Measurements from ENCODE around the gene UTP25.

The UTP25 gene

GRCh38 chr1:209862391-209863356 is 34.9 kb downstream of the UTP25 start:
- H3K27ac ChIP-seq: no peak overlapping the region
- no peak for TF ChIP-seq ZFX (IDR thresholded peaks at IDR 0.05; ENCODE audit: borderline replicate concordance)
- TF ChIP-seq CTCF (IDR thresholded peaks at IDR 0.05): no peak

GRCh38 chr1:209863766-209864485 is 36.2 kb downstream of the UTP25 start:
- TF ChIP-seq CTCF (IDR thresholded peaks at IDR 0.05) (no peak), ZFX (IDR thresholded peaks at IDR 0.05; ENCODE audit: borderline replicate concordance) (no peak)
- no peak overlapping the region for H3K27ac ChIP-seq

- no peak overlapping the region for H3K27ac ChIP-seq
- TF ChIP-seq CTCF (IDR thresholded peaks at IDR 0.05) (no peak), ZFX (IDR thresholded peaks at IDR 0.05; ENCODE audit: borderline replicate concordance) (no peak)
These were observed 38.4 kb downstream of the UTP25 start for GRCh38 chr1:209866201-209866600.

- no peak overlapping the region for H3K27ac ChIP-seq
- TF ChIP-seq CTCF (IDR thresholded peaks at IDR 0.05): no peak
- no peak for TF ChIP-seq ZFX (IDR thresholded peaks at IDR 0.05; ENCODE audit: borderline replicate concordance)
These were observed 41.7 kb downstream of the UTP25 start for GRCh38 chr1:209869291-209870149.

GRCh38 chr1:209870151-209870831 is 42.5 kb downstream of the UTP25 start:
- no peak overlapping the region for H3K27ac ChIP-seq
- no peak for TF ChIP-seq CTCF (IDR thresholded peaks at IDR 0.05)
- TF ChIP-seq ZFX (IDR thresholded peaks at IDR 0.05; ENCODE audit: borderline replicate concordance): no peak

GRCh38 chr1:209871006-209871405 is 43.2 kb downstream of the UTP25 start:
- H3K27ac ChIP-seq: no peak overlapping the region

More at GRCh38 chr1:209871006-209871405, 43.2 kb downstream of the UTP25 start:
- TF ChIP-seq CTCF (IDR thresholded peaks at IDR 0.05) (no peak), ZFX (IDR thresholded peaks at IDR 0.05; ENCODE audit: borderline replicate concordance) (no peak)

Data from 22Rv1 (cell line).